K562 (cell line): Measurements from ENCODE around the gene ATXN7. TPM values are rescaled to one million over a fixed set of nuclear protein-coding genes. Genes with fewer than 3 reads are reported as not detected.

Source experiments
- ATAC-seq: fragments of 200-7000 bp; cut with Tn5 transposase; 3 replicates; pipeline ENCODE4 v1.9.1; 2020; ENCODE audit warnings: moderate library complexity
- BruUV-seq: library from RNA; stranded (reverse); fragments of 400-500 nt; replicated peaks from 2 replicates; lab custom pipeline; 2021; lab: Mats Ljungman, UMichigan
- CTCF ChIA-PET: fragments of 300-600 bp; formaldehyde crosslinking; extraction: SDS; loops from one replicate; lab custom pipeline; 2021; ENCODE audit warnings: low intra/inter-chr PET ratio; lab: Yijun Ruan, JAX
- POLR2A ChIA-PET: fragments of 300-600, 350-650 bp; sonication (Branson Sonifier 250); formaldehyde crosslinking; extraction: SDS; loops from one replicate; lab custom pipeline; 2021; ENCODE audit warnings: antibody characterized with exemption, inconsistent platforms; lab: Yijun Ruan, JAX
- DNase-seq, 4 experiments: peaks; one replicate each; pipeline versions ENCODE4 v3.0.0 to v3.0.0-alpha.2; 2011 to 2018; ENCODE audit warnings: low spot score in 3 of 4, mixed read lengths in 3 of 4; ENCODE audit errors: extremely low read depth in 1 of 4
- FAIRE-seq: peaks from 2 replicates; lab custom pipeline; 2011; peaks lifted over from hg19 to GRCh38; lab: Jason Lieb, UNC
- H2AFZ ChIP-seq: 2 replicates; pipeline ENCODE4 v1.6.0; 2011; ENCODE audit warnings: low read depth, low read length, control low read depth, inconsistent platforms
- H3K27ac ChIP-seq: fragments of 200-600 bp; 3 replicates; pipeline ENCODE4 v1.8.0; 2011; ENCODE audit warnings: low read depth, mild to moderate bottlenecking, control low read depth, inconsistent platforms, low read length, moderate library complexity, mixed read lengths; ENCODE audit errors: extremely low read depth
- H3K27me3 ChIP-seq, 2 experiments: fragments of 300-600 bp in 1 of 2; 2 replicates in 1 of 2; 3 replicates in 1 of 2; pipeline versions ENCODE4 v1.6.0 to v1.8.0; 2011; ENCODE audit warnings: inconsistent platforms in 2 of 2, low read length in 2 of 2, mild to moderate bottlenecking in 1 of 2, mixed read lengths in 1 of 2, moderate library complexity in 1 of 2; ENCODE audit not compliant: control insufficient read depth in 2 of 2, insufficient read depth in 2 of 2
- H3K36me3 ChIP-seq: fragments of 300-600 bp; 3 replicates; pipeline ENCODE4 v1.8.0; 2011; ENCODE audit warnings: mild to moderate bottlenecking, low read length, inconsistent platforms; ENCODE audit not compliant: control insufficient read depth, insufficient read depth
- H3K4me1 ChIP-seq, 2 experiments: fragments of 200-600 bp in 1 of 2; replicated peaks in 1 of 2; 2 replicates in 1 of 2; 3 replicates in 1 of 2; pipeline versions ENCODE4 v1.5.1 to v1.8.0; 2011; ENCODE audit warnings: inconsistent platforms in 2 of 2, low read length in 2 of 2, mild to moderate bottlenecking in 1 of 2, mixed read lengths in 1 of 2, moderate library complexity in 1 of 2; ENCODE audit not compliant: control insufficient read depth in 2 of 2, insufficient read depth in 2 of 2
- H3K4me2 ChIP-seq: 2 replicates; pipeline ENCODE4 v1.6.1; 2011; ENCODE audit warnings: low read length, control low read depth, inconsistent platforms, mixed read lengths; ENCODE audit not compliant: insufficient read depth
- H3K4me3 ChIP-seq: fragments of 200-600 bp; sonication (generic), shearing (Covaris generic); 2 replicates; pipeline ENCODE4 v1.5.1; 2016; ENCODE audit warnings: control low read depth, inconsistent platforms
- H3K79me2 ChIP-seq: fragments of 200-600 bp; 3 replicates; pipeline ENCODE4 v1.8.0; 2011; ENCODE audit warnings: low read length, inconsistent platforms; ENCODE audit not compliant: control insufficient read depth, insufficient read depth
- H3K9ac ChIP-seq, 2 experiments: 2 replicates each; pipeline versions ENCODE4 v1.6.0 to v1.6.1; 2011; ENCODE audit warnings: low read depth in 2 of 2, low read length in 2 of 2, control low read depth in 1 of 2, inconsistent platforms in 1 of 2, mild to moderate bottlenecking in 1 of 2, mixed read lengths in 1 of 2; ENCODE audit not compliant: insufficient read depth in 1 of 2
- H3K9me1 ChIP-seq: one replicate; pipeline ENCODE4 v1.6.0; 2011; ENCODE audit warnings: inconsistent platforms, mild to moderate bottlenecking, low read length, moderate library complexity; ENCODE audit not compliant: control insufficient read depth, insufficient read depth
- H3K9me3 ChIP-seq: replicated peaks from 2 replicates; pipeline ENCODE4 v1.5.1; 2011; ENCODE audit warnings: low read depth, low read length, inconsistent platforms; ENCODE audit not compliant: control insufficient read depth, insufficient read depth
- H4K20me1 ChIP-seq: replicated peaks from 2 replicates; pipeline ENCODE4 v1.6.1; 2011; ENCODE audit warnings: low read length, inconsistent platforms, mixed read lengths; ENCODE audit not compliant: control insufficient read depth, insufficient read depth
- KDM4B ChIP-seq, 2 experiments: fragments of 450-650 bp in 1 of 2; sonication (generic) in 1 of 2; IDR thresholded peaks; 2 replicates each; pipeline ENCODE4 v1.6.1; 2016 to 2017; ENCODE audit warnings: borderline replicate concordance in 2 of 2, antibody characterized with exemption in 1 of 2, low read depth in 1 of 2, mild to moderate bottlenecking in 1 of 2
- RFX1 ChIP-seq: fragments of 450-650 bp; IDR thresholded peaks from 2 replicates; pipeline ENCODE4 v1.6.1; 2016; ENCODE audit warnings: mild to moderate bottlenecking, moderate library complexity
- STAG1 ChIP-seq: sonication (generic); formaldehyde crosslinking; IDR thresholded peaks from 2 replicates; pipeline ENCODE4 v1.5.0; 2020; ENCODE audit warnings: missing genetic modification reagents, borderline replicate concordance
- WHSC1 ChIP-seq: IDR thresholded peaks from one replicate; pipeline ENCODE4 v1.6.1; 2012; ENCODE audit warnings: low read length, control low read depth, inconsistent platforms
- ZBTB11 ChIP-seq, 3 experiments: fragments of 200-800 bp in 1 of 3; fragments of 250-450 bp in 1 of 3; fragments of 450-650 bp in 1 of 3; sonication (Bioruptor Pico) in 1 of 3; sonication (Bioruptor generic) in 1 of 3; formaldehyde crosslinking in 1 of 3; IDR thresholded peaks; 2 replicates each; pipeline versions ENCODE4 v1.6.1 to v1.8.0; 2016 to 2022; ENCODE audit warnings: mild to moderate bottlenecking in 2 of 3, missing genetic modification characterization in 2 of 3, missing compliant biosample characterization in 1 of 3, moderate library complexity in 1 of 3
- ZNF384 ChIP-seq: IDR thresholded peaks from 2 replicates; pipeline ENCODE4 v1.6.1; 2012; ENCODE audit warnings: low read depth, low read length, improper control_type of control experiment
- WGBS: fragments of 100-300 bp; shearing (Covaris generic); methylation state at CpG from one replicate; pipeline ENCODE4 v1.1.6; 2016; ENCODE audit warnings: low coverage, mixed read lengths; ENCODE audit not compliant: insufficient coverage; ENCODE audit errors: missing lambda C conversion rate; 5-methylcytosine and 5-hydroxymethylcytosine counted together
- in situ Hi-C: fragments of 300-500 bp; cut with MboI; formaldehyde crosslinking; loops from 4 replicates; pipeline ENCODE4 v1.15.0; 2018; ENCODE audit warnings: inconsistent platforms, mixed read lengths
- intact Hi-C: fragments of 100-400 bp; cut with micrococcal nuclease; formaldehyde crosslinking; loops from 2 replicates; pipeline ENCODE4 v1.14.2; 2022
- polyA plus RNA-seq, 8 experiments: library from polyadenylated mRNA; depleted of rRNA in 4 of 8; stranded (reverse) in 5 of 8; unstranded in 3 of 8; fragments of >200 nt; fragmentation: Nextera tagmentation in 2 of 8; fragmentation: Illumina TruSeq in 1 of 8; extraction: Ambion mirVana in 2 of 8; extraction: Trizol in 1 of 8; gene quantifications; 2 replicates each; pipeline versions ENCODE4 v1.2.1 to v1.2.3, GENCODE V29; 2011 to 2014; ENCODE audit warnings: inconsistent platforms in 1 of 8, missing spikeins in 1 of 8
- total RNA-seq, 7 experiments: library from RNA; depleted of rRNA in 6 of 7; stranded (reverse); fragments of >200 nt in 6 of 7; fragmentation: Illumina TruSeq in 2 of 7; extraction: Trizol in 2 of 7; gene quantifications; 2 replicates each; pipeline versions ENCODE4 v1.2.1 to v1.2.3, GENCODE V29; 2011 to 2021; ENCODE audit warnings: low replicate concordance in 1 of 7

ATXN7 gene
- total and polyA plus RNA-seq, 9 of the 15 experiments (the other 6 are each of a cell fraction or from before 2014, with no cell fraction given) = 0.41 to 9.2 (median 6.7) TPM

GRCh38 chr3:64023861-64024223, 160.2 kb downstream of the ATXN7 start:
- H4K20me1 ChIP-seq = peaks cover 3% of the 10 kb centered on the region; the same call in 1 of the 2 replicates
- H2AFZ ChIP-seq = peak overlapping the region; percentile 97
- CTCF ChIA-PET = no interaction called here
- BruUV-seq = no TSS peak
- no peaks in the 10 kb centered on the region for H3K27me3 ChIP-seq
- TF ChIP-seq KDM4B (IDR thresholded peaks at IDR 0.05; ENCODE audit: borderline replicate concordance in 2 of 2, low read depth in 1 of 2) (no peak), ZNF384 (peak; percentile 51; the same call in 1 of the 2 replicates), STAG1 (no peak), RFX1 (0 out of 2 replicates have a peak, but pooled peaks have one; percentile 1)
- TF ChIP-seq, all 486 proteins: peak for 2
- Histone ChIP-seq H3K4me2 (peak overlapping the region; percentile 63), H3K4me1 (no peaks in the 10 kb centered on the region; a peak in 1 of 5 replicates), H3K27ac (peak overlapping the region; percentile 51; the same call in 2 of the 3 replicates), H3K4me3 (peak overlapping the region; percentile 64; the same call in 1 of the 2 replicates), H3K9ac (peak overlapping the region in 1 of 2 experiments; percentile 44; a peak in 2 of 4 replicates), H3K9me3 (no peaks in the 10 kb centered on the region), H3K79me2 (peaks cover 41% of the 10 kb centered on the region), H3K9me1 (no peaks in the 10 kb centered on the region), H3K36me3 (peaks cover 33% of the 10 kb centered on the region)
- 33% methylated on average over 5 of the region's 5 CpGs for WGBS
- DNase-seq (no peak), FAIRE-seq (no peak), ATAC-seq (no peak)
- POLR2A ChIA-PET = interaction anchor here (0.6 kb wide), 1 partner anchor 20 kb away, joined by 3 read pairs; no protein-coding TSS in a partner anchor
- intact Hi-C loops (no loop called here), in situ Hi-C loops (no loop called here)

GRCh38 chr3:64026346-64026745, 162.7 kb downstream of the ATXN7 start:
- ChIA-PET POLR2A (no interaction called here), CTCF (no interaction called here)
- in situ Hi-C loops = loop anchor here (5.0 kb wide), 1 partner anchor 456 kb away; no protein-coding TSS in a partner anchor
- no peak for FAIRE-seq
- Histone ChIP-seq H3K79me2 (peaks cover 20% of the 10 kb centered on the region), H3K4me2 (no peak overlapping the region), H3K9ac (no peak overlapping the region), H2AFZ (no peak overlapping the region), H3K27ac (no peak overlapping the region)
- TF ChIP-seq ZBTB11 (CRISPR knock-in tag; IDR thresholded peaks at IDR 0.05) (peak in 1 of 3 experiments; percentile 76; a peak in 2 of 6 replicates), WHSC1 (no peak)
- TF ChIP-seq, all 486 proteins: peak for 1
- no peaks in the 10 kb centered on the region for H3K9me1 ChIP-seq
- no peak for ATAC-seq
- no peaks in the 10 kb centered on the region for H3K27me3 ChIP-seq
- H3K4me3 ChIP-seq = no peak overlapping the region
- H3K9me3 ChIP-seq = no peaks in the 10 kb centered on the region
- DNase-seq = no peak
- peaks cover 9% of the 10 kb centered on the region; the same call in 2 of the 3 replicates for H3K36me3 ChIP-seq
- intact Hi-C loops = no loop called here
- H4K20me1 ChIP-seq = peaks cover 3% of the 10 kb centered on the region; the same call in 1 of the 2 replicates
- BruUV-seq = no TSS peak
- WGBS = 0% methylated on average over 2 of the region's 2 CpGs
- peaks cover 0 to 3% of the 10 kb centered on the region in 2 experiments; a peak in 2 of 5 replicates for H3K4me1 ChIP-seq
